ENCODE data around the gene ADSL.

DNA sequence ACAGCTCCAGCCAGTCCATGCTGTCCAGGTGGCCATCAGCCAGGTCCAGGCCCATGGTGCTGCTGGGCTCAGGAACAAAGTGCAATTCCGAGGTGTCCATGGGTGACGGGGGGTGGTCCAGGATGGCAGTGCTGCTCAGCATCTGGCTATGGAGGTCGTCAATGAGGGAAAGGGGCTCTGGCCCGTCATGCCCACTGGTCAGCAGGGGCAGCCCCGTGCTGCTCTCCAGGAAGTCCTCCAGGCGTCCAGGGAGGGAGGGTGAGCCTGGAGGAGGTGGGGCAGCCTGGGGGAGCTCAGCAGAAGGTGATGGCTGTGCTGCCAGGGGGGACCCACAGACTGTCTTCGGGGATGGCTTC is 65.2 kb downstream of the ADSL start:
- TF ChIP-seq, protein P1, sequence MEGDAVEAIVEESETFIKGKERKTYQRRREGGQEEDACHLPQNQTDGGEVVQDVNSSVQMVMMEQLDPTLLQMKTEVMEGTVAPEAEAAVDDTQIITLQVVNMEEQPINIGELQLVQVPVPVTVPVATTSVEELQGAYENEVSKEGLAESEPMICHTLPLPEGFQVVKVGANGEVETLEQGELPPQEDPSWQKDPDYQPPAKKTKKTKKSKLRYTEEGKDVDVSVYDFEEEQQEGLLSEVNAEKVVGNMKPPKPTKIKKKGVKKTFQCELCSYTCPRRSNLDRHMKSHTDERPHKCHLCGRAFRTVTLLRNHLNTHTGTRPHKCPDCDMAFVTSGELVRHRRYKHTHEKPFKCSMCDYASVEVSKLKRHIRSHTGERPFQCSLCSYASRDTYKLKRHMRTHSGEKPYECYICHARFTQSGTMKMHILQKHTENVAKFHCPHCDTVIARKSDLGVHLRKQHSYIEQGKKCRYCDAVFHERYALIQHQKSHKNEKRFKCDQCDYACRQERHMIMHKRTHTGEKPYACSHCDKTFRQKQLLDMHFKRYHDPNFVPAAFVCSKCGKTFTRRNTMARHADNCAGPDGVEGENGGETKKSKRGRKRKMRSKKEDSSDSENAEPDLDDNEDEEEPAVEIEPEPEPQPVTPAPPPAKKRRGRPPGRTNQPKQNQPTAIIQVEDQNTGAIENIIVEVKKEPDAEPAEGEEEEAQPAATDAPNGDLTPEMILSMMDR (IDR thresholded peaks at IDR 0.05; ENCODE audit: low read depth, low read length), result no peak
- no peak for TF ChIP-seq EZH2phosphoT487 (IDR thresholded peaks at IDR 0.05; ENCODE audit: low read depth)
